Sigmoid colon (tissue), 4 donors: ENCODE results near the gene GNB2.

ENCODE experiments used
- CTCF ChIP-seq, 4 experiments: fragments of 450-650 bp in 3 of 4; fragments of 200-600 bp in 1 of 4; IDR thresholded peaks; one replicate each; pipeline ENCODE4 v1.5.1; 2016 to 2019; ENCODE audit warnings: antibody characterized with exemption in 4 of 4, mild to moderate bottlenecking in 3 of 4, moderate library complexity in 2 of 4
- POLR2AphosphoS5 ChIP-seq, 4 donors: sonication (generic); formaldehyde crosslinking; IDR thresholded peaks; one replicate each; pipeline ENCODE4 v1.6.1; 2017; ENCODE audit warnings: antibody characterized with exemption in 4 of 4

- TF ChIP-seq CTCF (IDR thresholded peaks at IDR 0.05) (no peak), POLR2AphosphoS5 (IDR thresholded peaks at IDR 0.05) (no peak)
Observed at GRCh38 chr7:100665168-100665726, 8.3 kb upstream of the GNB2 start.
